Activated T-helper 1 cell treated with anti-CD3 and anti-CD28 coated beads, Interleukin-12 subunit alpha, Interleukin-12 subunit beta, Interleukin-2, Interleukin-4 antibody, amounts not matched to agents 30 ng/mL and 10 ng/mL and 1 ng/mL, durations not matched to agents 14 hours and 24 hours and 36 hours (primary cell): ENCODE results near the gene NOD1. TPM values are rescaled to one million over a fixed set of nuclear protein-coding genes. Genes with fewer than 3 reads are reported as not detected.

Experiments
- DNase-seq: peaks from one replicate; pipeline ENCODE4 v3.0.0; 2021; ENCODE audit warnings: low spot score
- H3K27ac Mint-ChIP-seq: one replicate; pipeline ENCODE4 v1.8.0; 2021; ENCODE audit warnings: mild to moderate bottlenecking, mixed read lengths
- H3K27me3 Mint-ChIP-seq: one replicate; pipeline ENCODE4 v1.8.0; 2022; ENCODE audit warnings: mild to moderate bottlenecking, moderate library complexity, mixed read lengths; ENCODE audit not compliant: insufficient read depth
- H3K36me3 Mint-ChIP-seq: one replicate; pipeline ENCODE4 v1.8.0; 2021; ENCODE audit warnings: low read depth, mixed read lengths
- H3K4me1 Mint-ChIP-seq: one replicate; pipeline ENCODE4 v1.8.0; 2021; ENCODE audit warnings: low read depth, mixed read lengths
- H3K4me3 Mint-ChIP-seq: one replicate; pipeline ENCODE4 v1.8.0; 2021; ENCODE audit warnings: mild to moderate bottlenecking, moderate library complexity, mixed read lengths
- H3K9me3 Mint-ChIP-seq: one replicate; pipeline ENCODE4 v1.8.0; 2021; ENCODE audit warnings: mixed read lengths
- intact Hi-C: fragments of 100-400 bp; cut with micrococcal nuclease; formaldehyde crosslinking; loops from one replicate; pipeline ENCODE4 v1.15.1; 2024
- total RNA-seq: library from RNA; stranded (reverse); gene quantifications from 2 replicates; pipeline ENCODE4 v1.2.3, GENCODE V29; 2022

The NOD1 gene
- total RNA-seq, 1 donor from 2014 or later, result 9.1 TPM

- peaks cover 3% of the 10 kb centered on the region for H3K36me3 Mint-ChIP-seq
- peaks cover 32% of the 10 kb centered on the region for H3K4me1 Mint-ChIP-seq
- H3K27me3 Mint-ChIP-seq, result no peaks in the 10 kb centered on the region
- intact Hi-C loops, result no loop called here
- H3K9me3 Mint-ChIP-seq, result no peaks in the 10 kb centered on the region
- no peak overlapping the region for H3K27ac Mint-ChIP-seq
- no peak for DNase-seq
- H3K4me3 Mint-ChIP-seq, result no peak overlapping the region
These were observed 14.3 kb downstream of the NOD1 start for GRCh38 chr7:30464231-30464671.

GRCh38 chr7:30463405-30464145, 15.0 kb downstream of the NOD1 start:
- Mint-ChIP-seq H3K36me3 (peaks cover 3% of the 10 kb centered on the region), H3K27me3 (no peaks in the 10 kb centered on the region), H3K4me1 (peaks cover 25% of the 10 kb centered on the region), H3K4me3 (no peak overlapping the region), H3K27ac (no peak overlapping the region), H3K9me3 (no peaks in the 10 kb centered on the region)
- DNase-seq, result no peak
- intact Hi-C loops, result no loop called here

GRCh38 chr7:30462179-30462578, 16.4 kb downstream of the NOD1 start:
- Mint-ChIP-seq H3K27me3 (no peaks in the 10 kb centered on the region), H3K4me1 (peaks cover 18% of the 10 kb centered on the region), H3K9me3 (no peaks in the 10 kb centered on the region), H3K4me3 (no peak overlapping the region), H3K27ac (no peak overlapping the region), H3K36me3 (peaks cover 1% of the 10 kb centered on the region)
- intact Hi-C loops, result no loop called here
- DNase-seq, result no peak

GRCh38 chr7:30460246-30460633, 18.3 kb downstream of the NOD1 start:
- Mint-ChIP-seq H3K36me3 (no peaks in the 10 kb centered on the region), H3K9me3 (no peaks in the 10 kb centered on the region), H3K27ac (no peak overlapping the region), H3K4me3 (no peak overlapping the region), H3K27me3 (no peaks in the 10 kb centered on the region), H3K4me1 (peaks cover 7% of the 10 kb centered on the region)
- intact Hi-C loops, result no loop called here
- no peak for DNase-seq

- peaks cover 2% of the 10 kb centered on the region for H3K4me1 Mint-ChIP-seq
- no peaks in the 10 kb centered on the region for H3K9me3 Mint-ChIP-seq
- no peaks in the 10 kb centered on the region for H3K36me3 Mint-ChIP-seq
- intact Hi-C loops, result no loop called here
- no peak for DNase-seq
- no peak overlapping the region for H3K4me3 Mint-ChIP-seq
- no peaks in the 10 kb centered on the region for H3K27me3 Mint-ChIP-seq
- no peak overlapping the region for H3K27ac Mint-ChIP-seq
These were observed 18.9 kb downstream of the NOD1 start for GRCh38 chr7:30459591-30460245.

- no peak overlapping the region for H3K4me3 Mint-ChIP-seq
- DNase-seq, result no peak
- H3K27ac Mint-ChIP-seq, result no peak overlapping the region
- no peaks in the 10 kb centered on the region for H3K4me1 Mint-ChIP-seq
- H3K9me3 Mint-ChIP-seq, result no peaks in the 10 kb centered on the region
- no peaks in the 10 kb centered on the region for H3K27me3 Mint-ChIP-seq
- intact Hi-C loops, result no loop called here
- H3K36me3 Mint-ChIP-seq, result no peaks in the 10 kb centered on the region
These were observed 20.3 kb downstream of the NOD1 start for GRCh38 chr7:30458311-30458710.

- Mint-ChIP-seq H3K4me1 (no peaks in the 10 kb centered on the region), H3K27me3 (no peaks in the 10 kb centered on the region), H3K4me3 (no peak overlapping the region), H3K9me3 (no peaks in the 10 kb centered on the region), H3K36me3 (peaks cover 5% of the 10 kb centered on the region), H3K27ac (no peak overlapping the region)
- no peak for DNase-seq
- intact Hi-C loops, result no loop called here
These were observed 24.7 kb downstream of the NOD1 start for GRCh38 chr7:30453921-30454320.

- intact Hi-C loops, result no loop called here
- Mint-ChIP-seq H3K36me3 (peaks cover 7% of the 10 kb centered on the region), H3K27me3 (no peaks in the 10 kb centered on the region)
These were observed 25.6 kb downstream of the NOD1 start for GRCh38 chr7:30453016-30453415.

GRCh38 chr7:30452280-30452930, 26.2 kb downstream of the NOD1 start:
- intact Hi-C loops, result no loop called here
- Mint-ChIP-seq H3K36me3 (peaks cover 10% of the 10 kb centered on the region), H3K27ac (no peak overlapping the region), H3K4me1 (no peaks in the 10 kb centered on the region), H3K27me3 (no peaks in the 10 kb centered on the region), H3K9me3 (no peaks in the 10 kb centered on the region), H3K4me3 (no peak overlapping the region)
- DNase-seq, result no peak

More at GRCh38 chr7:30453016-30453415, 25.6 kb downstream of the NOD1 start:
- no peaks in the 10 kb centered on the region for H3K4me1 Mint-ChIP-seq
- H3K9me3 Mint-ChIP-seq, result no peaks in the 10 kb centered on the region
- H3K27ac Mint-ChIP-seq, result no peak overlapping the region
- no peak overlapping the region for H3K4me3 Mint-ChIP-seq
- DNase-seq, result no peak

GRCh38 chr7:30451539-30452279, 26.9 kb downstream of the NOD1 start:
- intact Hi-C loops, result no loop called here
- no peak overlapping the region for H3K4me3 Mint-ChIP-seq

GRCh38 chr7:30450983-30451497, 27.5 kb downstream of the NOD1 start:
- peaks cover 15% of the 10 kb centered on the region for H3K36me3 Mint-ChIP-seq
- no peak overlapping the region for H3K27ac Mint-ChIP-seq
- peaks cover 3% of the 10 kb centered on the region for H3K4me1 Mint-ChIP-seq
- intact Hi-C loops, result no loop called here
- no peak overlapping the region for H3K4me3 Mint-ChIP-seq
- no peak for DNase-seq
- no peaks in the 10 kb centered on the region for H3K9me3 Mint-ChIP-seq
- no peaks in the 10 kb centered on the region for H3K27me3 Mint-ChIP-seq

More at GRCh38 chr7:30451539-30452279, 26.9 kb downstream of the NOD1 start:
- H3K36me3 Mint-ChIP-seq, result peaks cover 12% of the 10 kb centered on the region
- H3K27ac Mint-ChIP-seq, result no peak overlapping the region
- H3K27me3 Mint-ChIP-seq, result no peaks in the 10 kb centered on the region
- H3K4me1 Mint-ChIP-seq, result no peaks in the 10 kb centered on the region
- DNase-seq, result no peak
- H3K9me3 Mint-ChIP-seq, result no peaks in the 10 kb centered on the region

GRCh38 chr7:30450240-30450982, 28.2 kb downstream of the NOD1 start:
- Mint-ChIP-seq H3K4me1 (peaks cover 7% of the 10 kb centered on the region), H3K36me3 (peaks cover 18% of the 10 kb centered on the region), H3K4me3 (no peak overlapping the region), H3K27me3 (no peaks in the 10 kb centered on the region), H3K9me3 (no peaks in the 10 kb centered on the region), H3K27ac (no peak overlapping the region)
- intact Hi-C loops, result no loop called here
- DNase-seq, result no peak
